HCT116 (cell line): ENCODE data around the gene RGS17. TPM values are rescaled to one million over a fixed set of nuclear protein-coding genes. Genes with fewer than 3 reads are reported as not detected.

ENCODE experiments used
- ATAC-seq: fragments of 200-7000 bp; cut with Tn5 transposase; 2 replicates; pipeline ENCODE4 v1.9.1; 2020; ENCODE audit warnings: mild to moderate bottlenecking, moderate library complexity
- BruUV-seq: library from RNA; stranded (reverse); fragments of 400-500 nt; replicated peaks from 2 replicates; lab custom pipeline; 2021; lab: Mats Ljungman, UMichigan
- CTCF ChIA-PET: fragments of 300-600 bp; sonication (Branson Sonifier 250); formaldehyde crosslinking; loops from one replicate; lab custom pipeline; 2021; ENCODE audit warnings: antibody characterized with exemption; lab: Charles Lee
- POLR2A ChIA-PET: fragments of 300-600, 350-600 bp; sonication (Branson Sonifier 250); formaldehyde crosslinking; loops from one replicate; lab custom pipeline; 2021; ENCODE audit warnings: antibody characterized with exemption; lab: Charles Lee
- RAD21 ChIA-PET, 2 experiments: fragments of 300-600 bp; sonication (Branson Sonifier 250); formaldehyde crosslinking; loops; one replicate each; lab custom pipeline; 2023; ENCODE audit warnings: low total read pairs in 2 of 2; ENCODE audit not compliant: uncharacterized antibody in 2 of 2, unreplicated experiment in 2 of 2, low non-redundant PET in 1 of 2; lab: Charles Lee
- DNase-seq: peaks from one replicate; pipeline ENCODE4 v3.0.0-alpha.2; 2010; ENCODE audit warnings: low read depth, low spot score
- H2AFZ ChIP-seq: fragments of 200-600 bp; shearing (Covaris generic), sonication (generic); 2 replicates; pipeline ENCODE4 v1.6.1; 2017; ENCODE audit warnings: low read depth, mixed run types, mixed read lengths, antibody characterized with exemption, low read length; ENCODE audit not compliant: poor library complexity, severe bottlenecking
- H3K27ac ChIP-seq: 2 replicates; pipeline ENCODE4 v1.5.1; 2012; ENCODE audit warnings: low read depth, low read length
- H3K27me3 ChIP-seq: fragments of 200-600 bp; sonication (generic); 2 replicates; pipeline ENCODE4 v1.6.1; 2016; ENCODE audit warnings: mixed run types, low read length, mixed read lengths; ENCODE audit not compliant: insufficient read depth
- H3K36me3 ChIP-seq, 2 experiments: fragments of 200-500 bp in 1 of 2; fragments of 200-600 bp in 1 of 2; sonication (Bioruptor generic) in 1 of 2; sonication (generic) in 1 of 2; 2 replicates each; pipeline versions ENCODE4 v1.5.1 to v1.6.1; 2014 to 2016; ENCODE audit warnings: low read length in 2 of 2, inconsistent platforms in 1 of 2, mixed read lengths in 1 of 2, mixed run types in 1 of 2; ENCODE audit not compliant: insufficient read depth in 2 of 2, control insufficient read depth in 1 of 2
- H3K4me1 ChIP-seq, 2 experiments: fragments of 200-600 bp in 1 of 2; sonication (generic) in 1 of 2; 2 replicates each; pipeline versions ENCODE4 v1.5.1 to v1.6.1; 2012 to 2017; ENCODE audit warnings: low read length in 2 of 2, inconsistent platforms in 1 of 2, mild to moderate bottlenecking in 1 of 2, mixed read lengths in 1 of 2, mixed run types in 1 of 2, moderate library complexity in 1 of 2; ENCODE audit not compliant: insufficient read depth in 2 of 2, control insufficient read depth in 1 of 2
- H3K4me2 ChIP-seq: fragments of 200-600 bp; sonication (generic); 2 replicates; pipeline ENCODE4 v1.6.1; 2017; ENCODE audit warnings: mixed run types, low read length, mixed read lengths
- H3K4me3 ChIP-seq, 2 experiments: fragments of 200-600 bp in 1 of 2; sonication (generic) in 1 of 2; replicated peaks in 1 of 2; 2 replicates each; pipeline ENCODE4 v1.5.1; 2011 to 2016; ENCODE audit warnings: low read length in 2 of 2, control low read depth in 1 of 2, low read depth in 1 of 2, mild to moderate bottlenecking in 1 of 2, mixed read lengths in 1 of 2, mixed run types in 1 of 2
- H3K79me2 ChIP-seq: fragments of 200-600 bp; sonication (generic); 2 replicates; pipeline ENCODE4 v1.6.1; 2017; ENCODE audit warnings: mild to moderate bottlenecking, mixed run types, low read length, moderate library complexity, mixed read lengths; ENCODE audit not compliant: insufficient read depth
- H3K9ac ChIP-seq: fragments of 200-600 bp; sonication (generic); 2 replicates; pipeline ENCODE4 v1.6.1; 2016; ENCODE audit warnings: low read length, mixed read lengths
- H3K9me2 ChIP-seq: fragments of 200-600 bp; sonication (generic), shearing (Covaris generic); 2 replicates; pipeline ENCODE4 v1.6.1; 2017; ENCODE audit warnings: mixed run types, mild to moderate bottlenecking, moderate library complexity; ENCODE audit not compliant: insufficient read depth
- H3K9me3 ChIP-seq, 2 experiments: fragments of 200-500 bp in 1 of 2; fragments of 200-600 bp in 1 of 2; sonication (Bioruptor generic) in 1 of 2; sonication (generic) in 1 of 2; 2 replicates each; pipeline ENCODE4 v1.6.1; 2014 to 2017; ENCODE audit warnings: low read length in 2 of 2, mixed read lengths in 2 of 2, inconsistent platforms in 1 of 2, low read depth in 1 of 2, mild to moderate bottlenecking in 1 of 2, mixed run types in 1 of 2, moderate library complexity in 1 of 2; ENCODE audit not compliant: control insufficient read depth in 1 of 2, insufficient read depth in 1 of 2
- H4K20me1 ChIP-seq: fragments of 200-600 bp; sonication (generic), shearing (Covaris generic); 2 replicates; pipeline ENCODE4 v1.6.1; 2017; ENCODE audit warnings: mixed run types, mild to moderate bottlenecking, moderate library complexity; ENCODE audit not compliant: insufficient read depth
- CEBPB ChIP-seq: IDR thresholded peaks from 2 replicates; pipeline ENCODE4 v1.6.1; 2012; ENCODE audit warnings: low read depth
- CTCF ChIP-seq, 3 experiments: fragments of 200-600 bp in 1 of 3; sonication (generic) in 1 of 3; IDR thresholded peaks in 2 of 3; conservative IDR thresholded peaks in 1 of 3; 2 replicates each; pipeline ENCODE4 v1.5.1; 2012 to 2017; ENCODE audit warnings: low read depth in 2 of 3, low read length in 2 of 3, antibody characterized with exemption in 1 of 3, borderline replicate concordance in 1 of 3, control low read depth in 1 of 3, mild to moderate bottlenecking in 1 of 3, mixed read lengths in 1 of 3, mixed run types in 1 of 3, moderate library complexity in 1 of 3; ENCODE audit not compliant: insufficient read depth in 1 of 3
- ELF1 ChIP-seq: IDR thresholded peaks from 2 replicates; pipeline ENCODE4 v1.6.1; 2012; ENCODE audit warnings: low read depth, borderline replicate concordance
- EZH2phosphoT487 ChIP-seq: fragments of 200-600 bp; IDR thresholded peaks from 2 replicates; pipeline ENCODE4 v1.6.1; 2018; ENCODE audit warnings: antibody characterized with exemption, borderline replicate concordance
- RAD21 ChIP-seq: IDR thresholded peaks from 2 replicates; pipeline ENCODE4 v1.6.1; 2012; ENCODE audit warnings: low read depth, mild to moderate bottlenecking
- ZBTB33 ChIP-seq: IDR thresholded peaks from 2 replicates; pipeline ENCODE4 v1.6.1; 2011; ENCODE audit warnings: mild to moderate bottlenecking, low read length, moderate library complexity; ENCODE audit not compliant: insufficient replicate concordance; ENCODE audit errors: extremely low read depth
- intact Hi-C: fragments of 100-400 bp; cut with micrococcal nuclease; formaldehyde crosslinking; loops from 2 replicates; pipeline ENCODE4 v1.10.0; 2022
- total RNA-seq: library from RNA; stranded (reverse); gene quantifications from one replicate; pipeline ENCODE4 v1.2.1, GENCODE V29; 2021; ENCODE audit not compliant: unreplicated experiment

The RGS17 gene
- total RNA-seq, 1 experiment from 2014 or later, result 3.9 TPM

- no peak overlapping the region for H3K4me2 ChIP-seq
- POLR2A ChIA-PET, result no interaction called here
- H3K9ac ChIP-seq, result no peak overlapping the region
- BruUV-seq, result no TSS peak
- H3K4me3 ChIP-seq, result no peak overlapping the region
- DNase-seq, result no peak
- TF ChIP-seq CEBPB, result no peak
- TF ChIP-seq, all 23 proteins: peak for 0
- Histone ChIP-seq H3K9me3 (no peaks in the 10 kb centered on the region), H3K79me2 (peaks cover 93% of the 10 kb centered on the region), H3K4me1 (peaks cover 0 to 13% of the 10 kb centered on the region in 2 experiments; a peak in 3 of 4 replicates), H3K27me3 (no peaks in the 10 kb centered on the region), H3K27ac (no peak overlapping the region), H3K36me3 (peaks cover 22 to 50% of the 10 kb centered on the region in 2 experiments; a peak in 3 of 4 replicates), H3K9me2 (no peaks in the 10 kb centered on the region), H2AFZ (no peak overlapping the region), H4K20me1 (peaks cover 22% of the 10 kb centered on the region; the same call in 1 of the 2 replicates)
- ChIA-PET CTCF (no interaction called here), RAD21 (no interaction called here)
- intact Hi-C loops, result no loop called here
- no peak for ATAC-seq
Observed at GRCh38 chr6:152979116-152979515, 152.0 kb downstream of the RGS17 start.

- Histone ChIP-seq H3K27ac (no peak overlapping the region), H3K4me2 (no peak overlapping the region), H3K9ac (no peak overlapping the region), H3K4me1 (peaks cover 0 to 13% of the 10 kb centered on the region in 2 experiments; a peak in 3 of 4 replicates)
- BruUV-seq, result no TSS peak
- RAD21 ChIA-PET, result no interaction called here
- no peak for TF ChIP-seq CTCF (IDR thresholded peaks at IDR 0.05 in 2 of 3, conservative IDR thresholded peaks at IDR 0.05 in 1 of 3; ENCODE audit: borderline replicate concordance in 1 of 3, insufficient read depth in 1 of 3, low read depth in 2 of 3, low read length in 2 of 3)
- no peak for TF ChIP-seq EZH2phosphoT487
- TF ChIP-seq ZBTB33, result no peak
- no peak for TF ChIP-seq RAD21
- TF ChIP-seq ELF1, result no peak
- TF ChIP-seq, all 23 proteins: peak for 0
- Histone ChIP-seq H3K27me3 (no peaks in the 10 kb centered on the region), H2AFZ (no peak overlapping the region), H3K79me2 (peaks cover 98% of the 10 kb centered on the region), H3K36me3 (peaks cover 26 to 60% of the 10 kb centered on the region in 2 experiments; a peak in 3 of 4 replicates), H4K20me1 (peaks cover 31% of the 10 kb centered on the region; the same call in 1 of the 2 replicates), H3K4me3 (no peak overlapping the region), H3K9me3 (no peaks in the 10 kb centered on the region), H3K9me2 (no peaks in the 10 kb centered on the region)
- ATAC-seq (no peak), DNase-seq (no peak)
- intact Hi-C loops, result no loop called here
- CTCF ChIA-PET, result no interaction called here
- POLR2A ChIA-PET, result interaction anchor here (0.7 kb wide), 1 partner anchor 373 kb away, joined by 5 read pairs; no protein-coding TSS in a partner anchor
Observed at GRCh38 chr6:152978058-152978457, 153.0 kb downstream of the RGS17 start.
